H1 (cell line): Measurements from ENCODE around the gene PDZD2. TPM values are rescaled to one million over a fixed set of nuclear protein-coding genes. Genes with fewer than 3 reads are reported as not detected.

Experiments used
- CTCF ChIA-PET: fragments of 300-600 bp; sonication (Branson Sonifier 250); formaldehyde crosslinking; loops from one replicate; lab custom pipeline; 2021; ENCODE audit not compliant: partially characterized antibody; lab: Charles Lee
- POLR2A ChIA-PET: fragments of 300-600 bp; sonication (Branson Sonifier 250); formaldehyde crosslinking; loops from one replicate; lab custom pipeline; 2021; ENCODE audit warnings: inconsistent platforms; ENCODE audit not compliant: partially characterized antibody; lab: Charles Lee
- DNase-seq, 2 experiments: peaks; one replicate each; pipeline versions ENCODE4 v3.0.0 to v3.0.0-alpha.2; 2010 to 2022; ENCODE audit warnings: low spot score in 2 of 2, low read depth in 1 of 2, mixed read lengths in 1 of 2
- FAIRE-seq: peaks from 2 replicates; lab custom pipeline; 2011; peaks lifted over from hg19 to GRCh38; lab: Jason Lieb, UNC
- H2AFZ ChIP-seq: 2 replicates; pipeline ENCODE4 v1.8.1; 2012; ENCODE audit warnings: low read length, inconsistent platforms
- H2AK5ac ChIP-seq: 2 replicates; pipeline ENCODE4 v1.6.1; 2013; ENCODE audit warnings: low read depth, low read length
- H2BK120ac ChIP-seq: replicated peaks from 2 replicates; pipeline ENCODE3; 2013; ENCODE audit warnings: low read depth, low read length, inconsistent platforms
- H2BK12ac ChIP-seq: 2 replicates; pipeline ENCODE4 v1.6.1; 2013; ENCODE audit warnings: low read depth, low read length
- H2BK15ac ChIP-seq: 2 replicates; pipeline ENCODE4 v1.6.1; 2013; ENCODE audit warnings: low read length
- H2BK20ac ChIP-seq: 2 replicates; pipeline ENCODE4 v1.6.1; 2013; ENCODE audit warnings: low read length
- H2BK5ac ChIP-seq: 2 replicates; pipeline ENCODE4 v1.6.1; 2013; ENCODE audit warnings: low read depth, low read length
- H3K14ac ChIP-seq: 2 replicates; pipeline ENCODE4 v1.6.1; 2013; ENCODE audit warnings: inconsistent platforms; ENCODE audit not compliant: insufficient read length
- H3K18ac ChIP-seq: 2 replicates; pipeline ENCODE4 v1.6.1; 2013; ENCODE audit warnings: low read length; ENCODE audit errors: extremely low read depth
- H3K23ac ChIP-seq: 2 replicates; pipeline ENCODE4 v1.6.1; 2013; ENCODE audit warnings: inconsistent platforms; ENCODE audit not compliant: insufficient read length
- H3K23me2 ChIP-seq: 2 replicates; pipeline ENCODE4 v1.6.1; 2013; ENCODE audit warnings: low read depth, low read length
- H3K27ac ChIP-seq: 2 replicates; pipeline ENCODE4 v1.6.1; 2011; ENCODE audit warnings: low read depth, low read length, inconsistent platforms
- H3K27me3 ChIP-seq, 4 experiments: replicated peaks in 1 of 4; 1 replicate in 1 of 4; 2 replicates in 3 of 4; pipeline versions ENCODE4 v1.6.1 to v1.8.1; 2011 to 2013; ENCODE audit warnings: low read length in 3 of 4, mild to moderate bottlenecking in 3 of 4, inconsistent platforms in 2 of 4, mixed read lengths in 2 of 4, moderate library complexity in 1 of 4; ENCODE audit not compliant: control insufficient read depth in 3 of 4, insufficient read depth in 3 of 4; ENCODE audit errors: extremely low read depth in 1 of 4
- H3K36me3 ChIP-seq, 4 experiments: 2 replicates each; pipeline versions ENCODE4 v1.6.1 to v1.8.1; 2011 to 2013; ENCODE audit warnings: mild to moderate bottlenecking in 4 of 4, low read length in 3 of 4, moderate library complexity in 2 of 4, control low read depth in 1 of 4, inconsistent platforms in 1 of 4; ENCODE audit not compliant: insufficient read depth in 4 of 4, control insufficient read depth in 2 of 4
- H3K4ac ChIP-seq: replicated peaks from 2 replicates; pipeline ENCODE3; 2013; ENCODE audit warnings: low read length, low read depth, mixed read lengths, inconsistent platforms; ENCODE audit not compliant: insufficient read length
- H3K4me1 ChIP-seq, 4 experiments: replicated peaks in 1 of 4; 1 replicate in 1 of 4; 2 replicates in 3 of 4; pipeline versions ENCODE4 v1.6.1 to v1.8.1; 2011 to 2013; ENCODE audit warnings: low read length in 3 of 4, inconsistent platforms in 2 of 4, mixed read lengths in 1 of 4; ENCODE audit not compliant: insufficient read depth in 4 of 4, control insufficient read depth in 3 of 4
- H3K4me2 ChIP-seq, 2 experiments: 2 replicates each; pipeline versions ENCODE4 v1.6.1 to v1.8.1; 2011 to 2013; ENCODE audit warnings: low read depth in 2 of 2, low read length in 2 of 2, control low read depth in 1 of 2, inconsistent platforms in 1 of 2, mild to moderate bottlenecking in 1 of 2; ENCODE audit not compliant: insufficient read depth in 1 of 2
- H3K4me3 ChIP-seq, 4 experiments: fragments of 200-600, 300-600 bp in 1 of 4; sonication (generic), shearing (Covaris generic), sonication (Bioruptor Twin) in 1 of 4; 2 replicates each; pipeline versions ENCODE4 v1.5.1 to v1.8.1; 2011 to 2016; ENCODE audit warnings: low read length in 4 of 4, low read depth in 3 of 4, control low read depth in 2 of 4, inconsistent platforms in 2 of 4, mild to moderate bottlenecking in 2 of 4, mixed read lengths in 1 of 4, moderate library complexity in 1 of 4; ENCODE audit not compliant: insufficient read depth in 2 of 4; ENCODE audit errors: extremely low read depth in 1 of 4
- H3K56ac ChIP-seq: replicated peaks from 2 replicates; pipeline ENCODE3; 2013; ENCODE audit warnings: low read depth, mild to moderate bottlenecking, mixed read lengths, low read length, inconsistent platforms; ENCODE audit not compliant: insufficient read length
- H3K79me1 ChIP-seq: 2 replicates; pipeline ENCODE4 v1.6.1; 2013; ENCODE audit warnings: low read depth, low read length, control low read depth
- H3K79me2 ChIP-seq, 2 experiments: 2 replicates each; pipeline versions ENCODE4 v1.6.1 to v1.8.1; 2012 to 2013; ENCODE audit warnings: low read length in 2 of 2, mild to moderate bottlenecking in 2 of 2, inconsistent platforms in 1 of 2; ENCODE audit not compliant: insufficient read depth in 2 of 2, control insufficient read depth in 1 of 2
- H3K9ac ChIP-seq, 4 experiments: replicated peaks in 1 of 4; 1 replicate in 1 of 4; 2 replicates in 3 of 4; pipeline versions ENCODE4 v1.6.1 to v1.8.1; 2011 to 2013; ENCODE audit warnings: low read depth in 3 of 4, low read length in 3 of 4, control low read depth in 2 of 4, mild to moderate bottlenecking in 2 of 4, moderate library complexity in 2 of 4, inconsistent platforms in 1 of 4; ENCODE audit errors: extremely low read depth in 1 of 4
- H3K9me3 ChIP-seq, 2 experiments: 2 replicates each; pipeline versions ENCODE4 v1.6.1 to v1.8.1; 2012 to 2013; ENCODE audit warnings: mild to moderate bottlenecking in 2 of 2, moderate library complexity in 2 of 2, control low read depth in 1 of 2, inconsistent platforms in 1 of 2, low read depth in 1 of 2, low read length in 1 of 2, mixed read lengths in 1 of 2; ENCODE audit not compliant: insufficient read depth in 2 of 2
- H4K20me1 ChIP-seq, 2 experiments: replicated peaks in 1 of 2; 2 replicates each; pipeline versions ENCODE3 to v1.8.1; 2011 to 2013; ENCODE audit warnings: inconsistent platforms in 2 of 2, low read length in 2 of 2, mild to moderate bottlenecking in 1 of 2; ENCODE audit not compliant: insufficient read depth in 2 of 2, control insufficient read depth in 1 of 2
- H4K5ac ChIP-seq: 2 replicates; pipeline ENCODE4 v1.6.1; 2013; ENCODE audit warnings: low read length, low read depth, mixed read lengths, inconsistent platforms; ENCODE audit not compliant: insufficient read length
- H4K8ac ChIP-seq: 2 replicates; pipeline ENCODE4 v1.8.0; 2013; ENCODE audit warnings: mild to moderate bottlenecking, moderate library complexity, low read length, inconsistent platforms; ENCODE audit not compliant: insufficient read depth; ENCODE audit errors: extremely low read depth
- H4K91ac ChIP-seq: replicated peaks from 2 replicates; pipeline ENCODE3; 2013; ENCODE audit warnings: low read length, mixed read lengths, inconsistent platforms; ENCODE audit not compliant: insufficient read length
- ASH2L ChIP-seq: fragments of 200-600, 300-600 bp; sonication (generic); IDR thresholded peaks from one replicate; pipeline ENCODE4 v1.7.1; 2017; ENCODE audit warnings: low read length
- BRCA1 ChIP-seq: IDR thresholded peaks from 2 replicates; pipeline ENCODE4 v1.6.1; 2012; ENCODE audit warnings: low read depth, low read length, improper control_type of control experiment
- CHD2 ChIP-seq: IDR thresholded peaks from 2 replicates; pipeline ENCODE4 v1.6.1; 2012; ENCODE audit warnings: low read length, improper control_type of control experiment
- KDM4A ChIP-seq: IDR thresholded peaks from one replicate; pipeline ENCODE4 v1.7.1; 2012; ENCODE audit warnings: low read depth, mild to moderate bottlenecking, moderate library complexity, low read length, inconsistent platforms; ENCODE audit not compliant: severe bottlenecking
- POLR2A ChIP-seq, 2 experiments: IDR thresholded peaks; 1 replicate in 1 of 2; 2 replicates in 1 of 2; pipeline ENCODE4 v1.6.1; 2011; ENCODE audit warnings: low read depth in 2 of 2, low read length in 2 of 2, mild to moderate bottlenecking in 2 of 2; ENCODE audit errors: control extremely low read depth in 1 of 2
- SIRT6 ChIP-seq: IDR thresholded peaks from one replicate; pipeline ENCODE4 v1.7.1; 2012; ENCODE audit warnings: low read length, inconsistent platforms
- SP4 ChIP-seq: IDR thresholded peaks from 2 replicates; pipeline ENCODE4 v1.6.1; 2012; ENCODE audit warnings: low read length, inconsistent platforms
- TCF12 ChIP-seq: IDR thresholded peaks from 2 replicates; pipeline ENCODE4 v1.6.1; 2011; ENCODE audit warnings: low read depth, mild to moderate bottlenecking, low read length
- TEAD4 ChIP-seq: IDR thresholded peaks from 2 replicates; pipeline ENCODE4 v1.6.1; 2012; ENCODE audit warnings: low read depth, low read length, inconsistent platforms, mixed read lengths
- WGBS, 2 experiments: shearing (Covaris generic) in 1 of 2; methylation state at CpG; one replicate each; pipeline versions ENCODE4 v1.1.6 to v1.1.7; 2013 to 2015; ENCODE audit warnings: low lambda C conversion rate in 2 of 2, mixed read lengths in 2 of 2, inconsistent platforms in 1 of 2, low coverage in 1 of 2, missing lambda C conversion rate in 1 of 2; ENCODE audit not compliant: insufficient replicate concordance in 2 of 2, insufficient coverage in 1 of 2, insufficient read length in 1 of 2; ENCODE audit errors: extremely low coverage in 1 of 2, missing lambda C conversion rate in 1 of 2; 5-methylcytosine and 5-hydroxymethylcytosine counted together
- polyA plus RNA-seq, 7 experiments: library from polyadenylated mRNA; depleted of rRNA in 3 of 7; stranded (reverse) in 5 of 7; unstranded in 2 of 7; fragments of >200 nt in 5 of 7; fragments of 200-250 nt in 2 of 7; gene quantifications; 1 replicate in 5 of 7; 2 replicates in 1 of 7; 4 replicates in 1 of 7; pipeline versions ENCODE4 v1.2.1 to v1.2.3, GENCODE V29; 2011 to 2013; ENCODE audit warnings: missing spikeins in 2 of 7, mixed read lengths in 2 of 7
- total RNA-seq: library from RNA; stranded (reverse); fragmentation: NEBNext Ultra II Directional; extraction: Animal tissue kit (Norgen Biotek cat#: 25700); gene quantifications from 2 replicates; pipeline ENCODE4 v1.2.1, GENCODE V29; 2021

The PDZD2 gene
- total and polyA plus RNA-seq, 2 of the 8 experiments (the other 6 are each of a cell fraction or from before 2014, with no cell fraction given): 1.2 to 6.8 TPM

- Histone ChIP-seq H3K18ac (no peak overlapping the region), H3K9me3 (no peaks in the 10 kb centered on the region), H2AFZ (no peak overlapping the region), H3K9ac (no peak overlapping the region), H3K14ac (no peak overlapping the region), H4K8ac (no peak overlapping the region), H2AK5ac (no peak overlapping the region), H4K5ac (no peak overlapping the region), H3K4ac (no peak overlapping the region), H3K27me3 (peaks cover 4 to 23% (median 16%) of the 10 kb centered on the region in 4 experiments), H2BK20ac (no peak overlapping the region), H3K23me2 (0 out of 2 replicates have a peak, but pooled peaks cover 2% of the 10 kb centered on the region), H3K36me3 (no peaks in the 10 kb centered on the region), H4K91ac (no peak overlapping the region), H2BK5ac (no peak overlapping the region), H3K4me1 (peaks cover 5 to 12% (median 8%) of the 10 kb centered on the region in 4 experiments; a peak in 6 of 7 replicates), H3K23ac (no peak overlapping the region), H4K20me1 (peaks cover 0 to 2% of the 10 kb centered on the region in 2 experiments), H3K27ac (no peak overlapping the region), H2BK120ac (no peak overlapping the region), H3K4me3 (no peak overlapping the region), H3K79me1 (no peaks in the 10 kb centered on the region), H3K79me2 (no peaks in the 10 kb centered on the region), H3K4me2 (no peak overlapping the region), H2BK12ac (0 out of 2 replicates have a peak overlapping the region, but pooled peaks have one; percentile 43), H3K56ac (no peak overlapping the region), H2BK15ac (no peak overlapping the region)
- FAIRE-seq: no peak
- no peak for TF ChIP-seq SP4
- TF ChIP-seq KDM4A: no peak
- TF ChIP-seq ASH2L: no peak
- no peak for TF ChIP-seq CHD2
- TF ChIP-seq SIRT6: no peak
- no peak for TF ChIP-seq BRCA1
- TF ChIP-seq POLR2A (IDR thresholded peaks at IDR 0.05; ENCODE audit: control extremely low read depth in 1 of 2, low read depth in 2 of 2, low read length in 2 of 2): no peak
- no peak for TF ChIP-seq TCF12
- no peak for TF ChIP-seq TEAD4
- CTCF ChIA-PET: interaction anchor here (1.6 to 2.0 kb wide), 2 partner anchors 13 to 321 kb away, joined by 5 to 6 read pairs; no protein-coding TSS in a partner anchor
- POLR2A ChIA-PET: no interaction called here
- DNase-seq: no peak
- WGBS, 2 experiments: 91% methylated on average over 10 of the region's 10 CpGs; no CpG with 5 or more reads in 1 of the 2 experiments
Observed at GRCh38 chr5:31755676-31756230, 116.8 kb downstream of the PDZD2 start.
